H9 (cell line): ENCODE measurements around the gene SRRT. TPM values are rescaled to one million over a fixed set of nuclear protein-coding genes. Genes with fewer than 3 reads are reported as not detected.

Experiments used
- DNase-seq: peaks from one replicate; pipeline ENCODE4 v3.0.0-alpha.2; 2017
- H2AFZ ChIP-seq: one replicate; pipeline ENCODE4 v1.6.1; 2013; ENCODE audit warnings: mild to moderate bottlenecking, low read length, control low read depth, moderate library complexity
- H2AK5ac ChIP-seq: 2 replicates; pipeline ENCODE4 v1.6.1; 2013; ENCODE audit warnings: low read length, control low read depth, mixed read lengths; ENCODE audit not compliant: insufficient read length
- H2BK120ac ChIP-seq: one replicate; pipeline ENCODE4 v1.6.1; 2013; ENCODE audit warnings: low read depth, mild to moderate bottlenecking, low read length, control low read depth, inconsistent platforms; ENCODE audit not compliant: poor library complexity, severe bottlenecking
- H2BK12ac ChIP-seq: 2 replicates; pipeline ENCODE4 v1.6.1; 2013; ENCODE audit warnings: low read length, control low read depth, mixed read lengths, low read depth; ENCODE audit not compliant: insufficient read length
- H2BK15ac ChIP-seq: 2 replicates; pipeline ENCODE4 v1.6.1; 2013; ENCODE audit warnings: low read depth, low read length, control low read depth
- H2BK20ac ChIP-seq: one replicate; pipeline ENCODE4 v1.6.1; 2013; ENCODE audit warnings: low read depth, mild to moderate bottlenecking, low read length, control low read depth, inconsistent platforms; ENCODE audit not compliant: poor library complexity, severe bottlenecking
- H2BK5ac ChIP-seq: 2 replicates; pipeline ENCODE4 v1.6.1; 2013; ENCODE audit warnings: low read length, control low read depth, mixed read lengths; ENCODE audit not compliant: insufficient read length
- H3K14ac ChIP-seq: 2 replicates; pipeline ENCODE4 v1.6.1; 2013; ENCODE audit warnings: low read length, control low read depth; ENCODE audit not compliant: insufficient read depth
- H3K18ac ChIP-seq: 2 replicates; pipeline ENCODE4 v1.6.1; 2013; ENCODE audit warnings: low read depth, mild to moderate bottlenecking, mixed read lengths, low read length, control low read depth; ENCODE audit not compliant: insufficient read length
- H3K23ac ChIP-seq: 2 replicates; pipeline ENCODE4 v1.6.1; 2013; ENCODE audit warnings: low read length, control low read depth, mixed read lengths, low read depth; ENCODE audit not compliant: insufficient read length
- H3K23me2 ChIP-seq: 2 replicates; pipeline ENCODE4 v1.6.1; 2013; ENCODE audit warnings: low read depth, mild to moderate bottlenecking, mixed read lengths, low read length, control low read depth; ENCODE audit not compliant: insufficient read length, poor library complexity, severe bottlenecking
- H3K27ac ChIP-seq: 2 replicates; pipeline ENCODE4 v1.5.1; 2013; ENCODE audit warnings: low read length, control low read depth, mixed read lengths, low read depth; ENCODE audit not compliant: insufficient read length
- H3K27me3 ChIP-seq: 2 replicates; pipeline ENCODE4 v1.6.1; 2013; ENCODE audit warnings: low read length, control low read depth, inconsistent platforms; ENCODE audit not compliant: insufficient read depth
- H3K4ac ChIP-seq: 2 replicates; pipeline ENCODE4 v1.6.1; 2013; ENCODE audit warnings: low read depth, mild to moderate bottlenecking, control low read depth, inconsistent platforms, low read length, moderate library complexity
- H3K4me1 ChIP-seq: 2 replicates; pipeline ENCODE4 v1.6.1; 2013; ENCODE audit warnings: low read length, control low read depth, inconsistent platforms; ENCODE audit not compliant: insufficient read depth
- H3K4me2 ChIP-seq: 2 replicates; pipeline ENCODE4 v1.6.1; 2013; ENCODE audit warnings: low read length, control low read depth, mixed read lengths; ENCODE audit not compliant: insufficient read length, insufficient read depth
- H3K56ac ChIP-seq: 2 replicates; pipeline ENCODE4 v1.6.1; 2013; ENCODE audit warnings: low read depth, mild to moderate bottlenecking, mixed read lengths, low read length, control low read depth; ENCODE audit not compliant: insufficient read length
- H3K79me1 ChIP-seq: 2 replicates; pipeline ENCODE4 v1.6.1; 2013; ENCODE audit warnings: low read depth, mild to moderate bottlenecking, moderate library complexity, low read length, control low read depth, inconsistent platforms; ENCODE audit not compliant: insufficient read depth, poor library complexity, severe bottlenecking
- H3K79me2 ChIP-seq: 2 replicates; pipeline ENCODE4 v1.6.1; 2013; ENCODE audit warnings: low read length, control low read depth, inconsistent platforms; ENCODE audit not compliant: insufficient read depth
- H3K9ac ChIP-seq: 2 replicates; pipeline ENCODE4 v1.6.1; 2013; ENCODE audit warnings: low read length, control low read depth, mixed read lengths; ENCODE audit not compliant: insufficient read length; ENCODE audit errors: extremely low read depth
- H3K9me3 ChIP-seq: one replicate; pipeline ENCODE4 v1.6.1; 2013; ENCODE audit warnings: low read depth, low read length, inconsistent platforms; ENCODE audit not compliant: control insufficient read depth
- H3T11ph ChIP-seq: one replicate; pipeline ENCODE4 v1.6.1; 2013; ENCODE audit warnings: mild to moderate bottlenecking, low read length, control low read depth, inconsistent platforms
- H4K20me1 ChIP-seq: one replicate; pipeline ENCODE4 v1.6.1; 2013; ENCODE audit not compliant: control insufficient read depth, insufficient read length, insufficient read depth
- H4K5ac ChIP-seq: 2 replicates; pipeline ENCODE4 v1.6.1; 2013; ENCODE audit warnings: low read depth, mild to moderate bottlenecking, mixed read lengths, low read length, control low read depth; ENCODE audit not compliant: insufficient read length
- H4K8ac ChIP-seq: replicated peaks from 2 replicates; pipeline ENCODE4 v1.6.1; 2013; ENCODE audit warnings: low read length, control low read depth, mixed read lengths, low read depth; ENCODE audit not compliant: insufficient read length
- H4K91ac ChIP-seq: 2 replicates; pipeline ENCODE4 v1.6.1; 2013; ENCODE audit warnings: low read depth, mild to moderate bottlenecking, moderate library complexity, mixed read lengths, low read length, control low read depth; ENCODE audit not compliant: insufficient read length
- H3K27ac Mint-ChIP-seq, 3 experiments: 2 replicates in 2 of 3; 3 replicates in 1 of 3; pipeline ENCODE4 v1.8.0; 2020 to 2021; ENCODE audit warnings: mixed read lengths in 3 of 3, mild to moderate bottlenecking in 1 of 3, moderate library complexity in 1 of 3
- H3K27me3 Mint-ChIP-seq: 2 replicates; pipeline ENCODE4 v1.8.0; 2021; ENCODE audit warnings: low read depth, mild to moderate bottlenecking, moderate library complexity, mixed read lengths
- H3K36me3 Mint-ChIP-seq, 3 experiments: 2 replicates in 2 of 3; 3 replicates in 1 of 3; pipeline ENCODE4 v1.8.0; 2020 to 2021; ENCODE audit warnings: low read depth in 3 of 3, mixed read lengths in 3 of 3; ENCODE audit not compliant: insufficient read depth in 1 of 3
- H3K4me1 Mint-ChIP-seq, 2 experiments: 2 replicates each; pipeline ENCODE4 v1.8.0; 2020; ENCODE audit warnings: mixed read lengths in 2 of 2
- H3K4me3 Mint-ChIP-seq, 2 experiments: 2 replicates in 1 of 2; 3 replicates in 1 of 2; pipeline ENCODE4 v1.8.0; 2020 to 2021; ENCODE audit warnings: mild to moderate bottlenecking in 2 of 2, mixed read lengths in 2 of 2, moderate library complexity in 1 of 2
- H3K9me3 Mint-ChIP-seq, 2 experiments: 2 replicates in 1 of 2; 3 replicates in 1 of 2; pipeline ENCODE4 v1.8.0; 2020; ENCODE audit warnings: mild to moderate bottlenecking in 2 of 2, mixed read lengths in 2 of 2, moderate library complexity in 1 of 2
- WGBS: extraction: QIAGEN DNeasy Blood & Tissue Kit; methylation state at CpG from one replicate; pipeline ENCODE4 v1.1.7; 2013; ENCODE audit warnings: missing lambda C conversion rate, low lambda C conversion rate, mixed read lengths; ENCODE audit not compliant: insufficient read length; ENCODE audit errors: extremely low coverage; 5-methylcytosine and 5-hydroxymethylcytosine counted together
- total RNA-seq: library from RNA; stranded (reverse); gene quantifications from 2 replicates; pipeline ENCODE4 v1.2.1, GENCODE V29; 2021
- TF ChIP-seq, protein P1 (sequence below): fragments of 200-600 bp; sonication (generic); conservative IDR thresholded peaks from 3 replicates; pipeline ENCODE4 v1.8.0; 2021; ENCODE audit warnings: antibody characterized with exemption, mild to moderate bottlenecking

SRRT gene
- total RNA-seq, 1 experiment from 2014 or later: 373 TPM

DNA sequence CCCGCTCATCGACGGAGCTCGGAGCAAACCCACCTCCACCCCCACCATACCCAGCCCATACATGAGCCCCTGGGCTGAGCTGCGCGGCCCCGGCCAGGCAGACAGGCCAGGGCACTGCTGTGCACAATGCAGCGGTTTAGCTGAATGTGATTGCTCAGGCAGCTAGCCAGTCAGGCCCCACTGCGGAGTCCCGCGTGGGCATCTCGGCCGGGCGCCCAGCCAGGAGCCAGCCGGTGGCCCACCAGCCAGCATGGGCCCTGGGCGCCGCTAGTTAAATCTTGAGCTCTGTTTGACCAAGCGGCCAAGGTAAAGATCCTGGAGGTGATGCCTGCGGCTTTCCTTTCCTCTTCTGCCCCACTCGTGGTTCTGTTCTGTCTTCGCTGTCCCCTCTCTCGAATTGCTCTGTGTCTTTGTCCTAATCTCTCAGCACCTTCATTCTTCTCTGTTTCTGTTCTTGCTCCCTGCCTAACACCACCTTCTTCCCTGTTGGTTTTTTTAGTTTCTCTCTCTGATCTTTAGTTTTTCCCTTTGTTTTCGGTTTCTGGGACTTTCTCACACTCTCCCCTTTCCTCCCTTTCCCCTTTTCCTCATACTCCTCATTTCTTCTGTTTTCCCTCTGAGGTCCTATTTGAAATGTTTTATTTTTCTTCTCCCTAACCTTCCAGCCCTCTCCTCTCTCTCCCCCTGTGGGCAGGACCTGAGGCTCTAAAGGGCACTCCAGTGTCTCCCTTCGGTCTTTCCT is 8.1 kb downstream of the SRRT start:
- TF ChIP-seq, protein P1, sequence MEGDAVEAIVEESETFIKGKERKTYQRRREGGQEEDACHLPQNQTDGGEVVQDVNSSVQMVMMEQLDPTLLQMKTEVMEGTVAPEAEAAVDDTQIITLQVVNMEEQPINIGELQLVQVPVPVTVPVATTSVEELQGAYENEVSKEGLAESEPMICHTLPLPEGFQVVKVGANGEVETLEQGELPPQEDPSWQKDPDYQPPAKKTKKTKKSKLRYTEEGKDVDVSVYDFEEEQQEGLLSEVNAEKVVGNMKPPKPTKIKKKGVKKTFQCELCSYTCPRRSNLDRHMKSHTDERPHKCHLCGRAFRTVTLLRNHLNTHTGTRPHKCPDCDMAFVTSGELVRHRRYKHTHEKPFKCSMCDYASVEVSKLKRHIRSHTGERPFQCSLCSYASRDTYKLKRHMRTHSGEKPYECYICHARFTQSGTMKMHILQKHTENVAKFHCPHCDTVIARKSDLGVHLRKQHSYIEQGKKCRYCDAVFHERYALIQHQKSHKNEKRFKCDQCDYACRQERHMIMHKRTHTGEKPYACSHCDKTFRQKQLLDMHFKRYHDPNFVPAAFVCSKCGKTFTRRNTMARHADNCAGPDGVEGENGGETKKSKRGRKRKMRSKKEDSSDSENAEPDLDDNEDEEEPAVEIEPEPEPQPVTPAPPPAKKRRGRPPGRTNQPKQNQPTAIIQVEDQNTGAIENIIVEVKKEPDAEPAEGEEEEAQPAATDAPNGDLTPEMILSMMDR: no peak
- H3K9ac ChIP-seq: no peak overlapping the region
- H3K79me2 ChIP-seq: peaks cover 18% of the 10 kb centered on the region; the same call in 1 of the 2 replicates
- no peak overlapping the region for H4K8ac ChIP-seq
- no peak overlapping the region for H4K5ac ChIP-seq
- no peak overlapping the region for H3K4me2 ChIP-seq
- no peak overlapping the region for H3K23ac ChIP-seq
- H3K9me3 ChIP-seq: no peaks in the 10 kb centered on the region
- Mint-ChIP-seq H3K27ac (peak overlapping the region; percentile 1 to 75 (median 68); a peak in 6 of 7 replicates), H3K27me3 (no peaks in the 10 kb centered on the region; the same call in 1 of the 2 replicates), H3K9me3 (no peaks in the 10 kb centered on the region), H3K4me3 (no peak overlapping the region), H3K4me1 (peaks cover 25 to 45% of the 10 kb centered on the region in 2 experiments), H3K36me3 (peaks cover 82 to 100% (median 98%) of the 10 kb centered on the region in 3 experiments)
- no peak overlapping the region for H4K91ac ChIP-seq
- no peak overlapping the region for H3K14ac ChIP-seq
- no peak overlapping the region for H2BK20ac ChIP-seq
- no peak overlapping the region for H3K27ac ChIP-seq
- H2AFZ ChIP-seq: no peak overlapping the region
- H3K4me1 ChIP-seq: no peaks in the 10 kb centered on the region
- no peak overlapping the region for H2BK12ac ChIP-seq
- no peak overlapping the region for H2AK5ac ChIP-seq
- no peaks in the 10 kb centered on the region for H4K20me1 ChIP-seq
- H3K27me3 ChIP-seq: no peaks in the 10 kb centered on the region
- H3K56ac ChIP-seq: no peak overlapping the region
- no peak overlapping the region for H2BK5ac ChIP-seq
- no peak overlapping the region for H3T11ph ChIP-seq
- peaks cover 6% of the 10 kb centered on the region for H3K79me1 ChIP-seq
- H3K23me2 ChIP-seq: no peaks in the 10 kb centered on the region
- no CpG with 5 or more reads among the region's 24 CpGs for WGBS
- no peak overlapping the region for H2BK15ac ChIP-seq
- no peak for DNase-seq
- no peak overlapping the region for H3K4ac ChIP-seq
- H3K18ac ChIP-seq: no peak overlapping the region
- H2BK120ac ChIP-seq: no peak overlapping the region
